NCI-H446 (cell line): Measurements from ENCODE around the gene LCN12.

ENCODE experiments used
- DNase-seq, 2 experiments: peaks; one replicate each; lab custom pipeline; 2025; lab: John Stamatoyannopoulos, UW

Gene LCN12

DNA sequence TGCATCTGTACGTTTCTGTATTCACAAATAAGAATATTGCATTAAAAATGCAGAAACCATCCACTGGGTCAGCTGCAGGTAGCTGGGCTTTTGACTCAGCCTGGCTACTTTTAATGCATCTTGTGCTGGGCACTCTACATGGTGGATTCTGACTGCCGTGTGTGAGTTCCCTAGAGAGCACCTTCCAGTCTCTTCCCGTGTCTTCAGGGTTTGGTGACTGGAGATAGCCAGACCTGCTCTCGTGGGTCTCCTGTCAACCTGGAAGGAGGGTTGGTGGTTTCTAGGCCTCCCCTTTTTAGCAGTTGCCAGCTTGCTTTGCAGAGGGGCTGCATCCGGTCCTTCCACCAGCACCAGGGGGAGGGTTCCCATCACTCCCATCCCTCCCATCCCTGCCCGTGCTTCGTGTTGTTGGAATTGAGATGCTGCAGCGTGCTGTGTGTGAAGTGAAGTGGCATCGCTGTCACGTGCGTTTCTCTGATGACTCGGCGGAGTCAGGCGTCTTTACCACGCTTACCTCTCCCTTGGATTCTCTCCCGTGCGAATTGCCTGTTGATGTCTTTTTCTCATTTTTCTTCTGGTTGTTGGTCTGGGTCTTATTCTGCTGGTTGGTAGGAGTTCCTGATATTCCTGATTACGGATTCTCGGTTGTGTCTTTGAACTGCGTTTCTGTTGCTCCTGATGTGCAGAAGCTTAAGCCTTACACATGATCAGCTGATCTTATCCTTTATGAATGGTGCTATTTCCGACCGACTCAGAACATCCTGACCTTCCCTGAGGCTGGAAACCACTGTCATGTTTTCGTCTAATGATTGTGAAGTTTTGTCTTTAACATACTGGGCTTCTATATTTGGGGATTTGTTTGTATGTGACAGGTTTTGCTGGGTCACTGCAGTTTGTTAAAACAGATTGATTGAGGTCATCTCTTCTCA lies 24.5 kb upstream of the LCN12 start:
- no peak for DNase-seq

DNA sequence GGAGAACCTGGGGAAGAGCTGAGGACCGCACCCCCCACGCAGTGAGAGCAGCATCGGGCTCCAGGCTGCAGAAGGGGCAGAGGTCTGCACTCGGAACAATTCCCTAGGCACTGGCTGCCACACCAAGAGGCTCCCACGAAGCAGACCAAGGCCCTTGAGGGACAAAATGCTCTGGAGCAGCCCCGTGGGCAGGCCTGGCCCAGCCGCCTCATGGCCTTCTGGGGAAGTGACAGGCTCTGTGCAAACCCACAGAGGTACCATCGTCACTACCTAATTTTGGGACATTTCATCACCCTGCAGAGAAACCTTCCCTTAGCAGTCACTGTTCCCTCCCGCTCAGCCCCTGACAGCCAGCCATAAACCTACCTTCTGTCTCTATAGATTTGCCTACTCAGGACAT lies 23.5 kb upstream of the LCN12 start:
- no peak for DNase-seq

DNA sequence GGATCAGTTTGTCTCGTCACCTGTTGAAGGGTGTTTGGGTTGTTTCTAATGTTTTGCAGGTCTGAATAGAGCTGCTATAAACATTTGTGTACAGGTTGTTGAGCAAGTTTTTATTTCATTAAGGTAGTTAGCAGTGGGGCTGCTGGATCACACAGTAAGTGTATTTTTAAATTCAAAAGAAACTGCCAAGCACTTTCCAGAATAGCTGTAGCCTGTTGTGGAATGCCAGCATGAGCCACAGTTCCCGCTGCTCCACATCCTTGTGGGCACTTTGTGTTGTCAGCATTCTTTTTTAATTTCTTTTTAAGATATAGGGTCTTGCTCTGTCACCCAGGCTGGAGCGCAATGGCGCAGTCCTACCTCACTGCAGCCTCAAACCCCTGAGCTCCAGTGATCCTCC lies 22.1 kb upstream of the LCN12 start:
- no peak for DNase-seq

DNA sequence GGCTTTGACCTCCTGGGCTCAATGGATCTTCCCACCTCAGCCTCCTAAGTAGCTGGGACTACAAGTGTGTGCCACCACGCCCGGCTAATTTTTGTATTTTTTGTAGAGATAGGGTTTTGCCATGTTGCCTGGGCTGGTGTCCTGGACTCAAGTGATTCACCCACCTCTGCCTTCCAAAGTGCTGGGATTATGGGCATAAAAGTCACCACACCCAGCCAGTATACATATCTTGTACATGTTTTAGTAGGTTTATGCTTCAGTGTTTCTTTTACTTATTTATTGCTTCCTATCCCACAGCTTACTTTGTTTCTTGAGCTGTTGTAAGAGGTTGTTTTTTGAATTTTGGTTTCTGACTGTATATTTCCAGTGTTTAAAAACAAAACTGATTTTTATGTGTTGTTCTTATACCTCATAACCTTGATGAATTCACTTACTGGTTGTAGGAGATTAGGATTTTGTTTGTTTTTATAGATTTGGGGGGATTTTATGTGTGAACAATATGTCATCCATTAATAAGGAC lies 20.4 kb upstream of the LCN12 start:
- no peak for DNase-seq

GRCh38 chr9:136934277-136934676 lies 17.8 kb upstream of the LCN12 start:
- no peak for DNase-seq

GRCh38 chr9:136935651-136936050 lies 16.4 kb upstream of the LCN12 start:
- no peak for DNase-seq

- no peak for DNase-seq
Observed at GRCh38 chr9:136936645-136937170, 15.4 kb upstream of the LCN12 start.

GRCh38 chr9:136937186-136938001 lies 14.7 kb upstream of the LCN12 start:
- no peak for DNase-seq

- DNase-seq, result no peak
Observed at GRCh38 chr9:136939431-136939995, 12.6 kb upstream of the LCN12 start.

- DNase-seq, result no peak
Observed at GRCh38 chr9:136939996-136940525, 12.0 kb upstream of the LCN12 start.

GRCh38 chr9:136940526-136941230 lies 11.4 kb upstream of the LCN12 start:
- no peak for DNase-seq

DNA sequence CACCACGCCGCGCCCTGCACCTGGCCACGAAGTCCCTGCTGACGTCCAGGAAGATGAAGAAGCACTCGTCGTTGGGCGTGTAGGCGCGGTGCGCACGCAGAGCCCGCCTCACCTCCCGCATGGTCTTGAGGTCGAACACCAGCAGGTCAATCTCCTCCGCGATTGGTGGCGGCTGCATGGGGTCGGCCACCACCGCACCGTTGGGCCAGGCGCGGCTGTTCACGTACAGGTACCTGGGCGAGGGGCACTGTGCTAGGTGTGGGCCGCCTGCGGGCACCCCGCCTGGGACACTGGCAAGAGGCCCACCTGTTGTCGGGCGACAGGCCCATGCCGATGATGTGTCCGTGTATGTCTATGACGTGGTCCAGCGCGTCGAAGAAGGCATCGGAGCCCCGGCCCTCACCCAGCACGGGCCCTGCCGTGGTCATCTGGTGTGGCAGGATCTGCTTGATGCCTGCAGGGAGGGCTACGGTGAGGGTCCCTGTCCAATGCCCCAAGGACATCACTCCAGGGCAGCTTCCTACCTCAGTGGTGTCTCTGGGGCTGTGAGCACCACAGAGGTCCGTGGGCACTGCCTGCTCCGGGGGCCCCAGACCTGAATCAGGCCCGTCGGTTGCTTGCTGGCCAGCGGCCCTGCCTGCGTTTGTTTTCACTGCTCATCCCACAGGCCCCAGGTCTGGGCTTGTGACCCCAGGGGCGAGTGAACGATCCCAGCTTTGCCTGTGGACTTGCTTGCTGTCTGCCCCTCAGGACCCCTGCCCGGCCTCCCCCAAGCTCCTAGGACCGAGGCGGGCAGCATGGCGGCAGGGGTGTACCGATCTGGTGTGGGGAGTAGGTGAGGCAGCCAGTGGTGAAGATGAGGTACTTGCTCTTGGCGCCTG lies 10.6 kb upstream of the LCN12 start:
- no peak for DNase-seq

DNA sequence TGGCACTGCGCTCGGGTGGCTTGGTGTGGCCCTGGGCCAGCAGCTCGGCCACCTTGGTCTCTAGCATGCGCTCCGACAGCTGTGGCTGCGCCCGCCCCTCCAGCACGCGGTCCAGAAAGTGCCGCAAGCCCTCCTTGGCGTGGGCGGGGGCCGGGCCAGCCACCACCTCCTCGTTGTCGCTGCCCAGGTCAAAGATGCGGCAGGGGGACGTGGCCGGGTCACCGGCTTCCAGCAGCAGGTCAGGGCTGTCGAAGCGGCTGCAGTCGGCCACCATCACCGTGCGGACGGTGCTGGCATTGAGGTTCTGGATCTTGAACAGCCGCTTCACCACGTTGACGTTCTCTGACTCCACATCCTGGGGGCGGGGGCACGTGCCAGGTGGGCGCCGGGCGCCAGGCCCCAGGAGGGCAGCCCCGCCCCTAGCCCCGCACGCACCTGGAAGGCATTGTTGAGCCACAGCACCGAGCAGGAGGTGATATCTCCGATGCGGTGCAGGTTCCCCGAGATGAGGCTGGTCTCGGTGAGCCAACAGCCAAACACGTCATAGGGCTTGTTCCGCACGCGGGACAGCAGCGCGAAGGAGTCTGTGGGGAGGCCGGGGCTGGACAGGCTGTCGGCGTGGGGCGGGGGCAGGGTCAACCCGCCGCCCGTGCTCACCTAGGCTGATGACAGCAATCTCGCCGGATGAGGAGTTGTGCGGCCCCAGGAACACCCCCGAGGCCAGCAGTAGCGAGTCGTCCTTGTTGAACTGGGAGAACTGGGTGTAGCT lies 9.8 kb upstream of the LCN12 start:
- no peak for DNase-seq

DNA sequence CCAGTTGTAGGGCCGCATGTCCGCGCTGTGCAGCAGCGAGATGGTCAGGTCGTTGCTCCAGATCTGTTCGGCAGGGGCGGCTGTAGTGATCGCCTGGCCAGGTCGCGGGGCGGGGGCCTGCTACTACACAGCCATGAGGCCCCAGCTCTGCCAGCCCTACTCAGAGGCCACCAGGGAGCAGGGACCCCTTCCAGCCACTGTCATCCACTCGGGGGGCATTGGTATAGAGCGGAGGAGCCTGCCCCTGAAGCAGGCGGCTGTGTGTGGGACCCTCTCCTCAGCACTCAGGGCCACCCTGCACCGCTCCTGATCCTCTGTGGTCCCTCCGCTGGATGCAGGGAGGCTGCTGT lies 9.2 kb upstream of the LCN12 start:
- no peak for DNase-seq

- DNase-seq, result no peak
Observed at GRCh38 chr9:136943291-136944211, 8.5 kb upstream of the LCN12 start.

GRCh38 chr9:136944212-136944518 lies 7.9 kb upstream of the LCN12 start:
- no peak for DNase-seq

DNA sequence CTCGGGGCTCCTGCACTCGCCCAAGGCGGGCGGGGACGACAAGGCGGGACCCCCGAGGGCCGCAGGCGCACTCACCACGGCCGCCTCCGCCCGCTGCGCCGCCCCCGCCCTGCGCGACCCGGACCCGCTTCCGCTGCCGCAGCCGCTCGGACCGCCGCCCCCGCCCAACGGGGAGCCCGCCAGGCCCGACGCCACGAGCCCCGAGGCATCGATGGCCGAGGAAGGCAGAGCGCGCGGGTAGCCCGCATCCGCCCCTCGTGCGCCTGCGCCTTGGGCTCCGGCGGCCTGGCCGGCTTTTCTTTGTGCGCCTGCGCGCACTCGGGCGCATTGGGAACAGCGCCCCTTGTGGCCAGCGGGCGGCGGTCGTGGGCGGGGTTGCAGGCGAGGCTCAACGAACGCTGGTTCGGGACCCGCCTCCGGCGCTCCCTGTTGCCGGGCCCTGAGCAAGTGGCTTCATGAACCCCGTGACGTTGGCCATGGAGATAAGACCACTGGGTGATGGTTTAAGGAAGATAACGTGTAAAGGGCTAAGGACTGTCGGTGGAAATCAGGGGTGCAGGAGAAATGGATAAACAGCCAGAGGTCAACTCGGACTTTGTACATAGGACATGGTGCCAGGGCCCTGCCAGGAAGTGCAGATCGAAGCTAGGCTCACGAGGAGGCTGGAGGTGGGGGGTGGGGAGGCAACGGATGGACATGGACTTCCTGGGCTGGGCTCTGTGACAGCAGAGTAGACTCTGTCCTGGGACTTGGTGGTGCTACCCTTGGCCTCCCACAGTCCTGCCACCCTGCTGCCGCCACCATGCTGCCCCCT lies 7.3 kb upstream of the LCN12 start, which contains the start of the genes C8G and FBXW5:
C8G (plus strand) TSS at position 725 of the 814 bp plus-strand sequence; CDS start at position 803, 78 bp downstream.
FBXW5 (minus strand) TSS at position 220 of the 814 bp plus-strand sequence. CDS start 655 bp downstream, outside the sequence.
- DNase-seq, result peak; percentile 49 to 93
